ENCODE measurements around the gene GDA.

Gene GDA

GRCh38 chr9:72149231-72149975, at the start of gene GDA:
Gene GDA (plus strand): TSS chr9:72149440. CDS start chr9:72149560, 120 bp downstream.
- Mint-ChIP-seq H3K9me3 (peaks cover 4% of the 10 kb centered on the region), H3K27me3 (peaks cover 39% of the 10 kb centered on the region), H3K27ac (no peak within 1 kb of the TSS), H3K36me3 (ENCODE audit: low read depth) (no peaks in the 10 kb centered on the region), H3K4me3 (no peak within 1 kb of the TSS), H3K4me1 (ENCODE audit: low read depth) (peaks cover 8% of the 10 kb centered on the region)

GRCh38 chr9:72102520-72102919, 46.7 kb upstream of the GDA start:
- H3K36me3 Mint-ChIP-seq (ENCODE audit: low read depth): no peaks in the 10 kb centered on the region
- H3K27me3 Mint-ChIP-seq: no peaks in the 10 kb centered on the region
- no peaks in the 10 kb centered on the region for H3K4me1 Mint-ChIP-seq (ENCODE audit: low read depth)
- no peak overlapping the region for H3K4me3 Mint-ChIP-seq
- H3K9me3 Mint-ChIP-seq: no peaks in the 10 kb centered on the region
- no peak overlapping the region for H3K27ac Mint-ChIP-seq

GRCh38 chr9:72113056-72113455, 36.2 kb upstream of the GDA start:
- peaks cover 4% of the 10 kb centered on the region for H3K27me3 Mint-ChIP-seq
- no peaks in the 10 kb centered on the region for H3K36me3 Mint-ChIP-seq (ENCODE audit: low read depth)
- H3K4me3 Mint-ChIP-seq: no peak overlapping the region

GRCh38 chr9:72119853-72120252, 29.4 kb upstream of the GDA start:
- peaks cover 4% of the 10 kb centered on the region for H3K27me3 Mint-ChIP-seq
- no peaks in the 10 kb centered on the region for H3K36me3 Mint-ChIP-seq (ENCODE audit: low read depth)
- H3K4me3 Mint-ChIP-seq: no peak overlapping the region
- no peaks in the 10 kb centered on the region for H3K4me1 Mint-ChIP-seq (ENCODE audit: low read depth)
- H3K27ac Mint-ChIP-seq: no peak overlapping the region
- no peaks in the 10 kb centered on the region for H3K9me3 Mint-ChIP-seq

More at GRCh38 chr9:72113056-72113455, 36.2 kb upstream of the GDA start:
- H3K9me3 Mint-ChIP-seq: peaks cover 3% of the 10 kb centered on the region
- H3K27ac Mint-ChIP-seq: no peak overlapping the region
- H3K4me1 Mint-ChIP-seq (ENCODE audit: low read depth): no peaks in the 10 kb centered on the region

GRCh38 chr9:72124947-72125346, 24.3 kb upstream of the GDA start:
- Mint-ChIP-seq H3K27ac (no peak overlapping the region), H3K9me3 (no peaks in the 10 kb centered on the region), H3K4me3 (no peak overlapping the region)

GRCh38 chr9:72127753-72128152, 21.5 kb upstream of the GDA start:
- Mint-ChIP-seq H3K9me3 (no peaks in the 10 kb centered on the region), H3K27me3 (peaks cover 15% of the 10 kb centered on the region), H3K27ac (no peak overlapping the region), H3K4me1 (ENCODE audit: low read depth) (no peaks in the 10 kb centered on the region), H3K36me3 (ENCODE audit: low read depth) (no peaks in the 10 kb centered on the region), H3K4me3 (no peak overlapping the region)

More at GRCh38 chr9:72124947-72125346, 24.3 kb upstream of the GDA start:
- peaks cover 3% of the 10 kb centered on the region for H3K27me3 Mint-ChIP-seq
- H3K36me3 Mint-ChIP-seq (ENCODE audit: low read depth): no peaks in the 10 kb centered on the region
- H3K4me1 Mint-ChIP-seq (ENCODE audit: low read depth): no peaks in the 10 kb centered on the region

GRCh38 chr9:72128526-72128925, 20.7 kb upstream of the GDA start:
- peaks cover 15% of the 10 kb centered on the region for H3K27me3 Mint-ChIP-seq
- no peak overlapping the region for H3K27ac Mint-ChIP-seq
- H3K9me3 Mint-ChIP-seq: no peaks in the 10 kb centered on the region
- H3K4me3 Mint-ChIP-seq: no peak overlapping the region
- no peaks in the 10 kb centered on the region for H3K36me3 Mint-ChIP-seq (ENCODE audit: low read depth)
- no peaks in the 10 kb centered on the region for H3K4me1 Mint-ChIP-seq (ENCODE audit: low read depth)

- H3K9me3 Mint-ChIP-seq: no peaks in the 10 kb centered on the region
- no peaks in the 10 kb centered on the region for H3K4me1 Mint-ChIP-seq (ENCODE audit: low read depth)
- no peaks in the 10 kb centered on the region for H3K36me3 Mint-ChIP-seq (ENCODE audit: low read depth)
- peaks cover 15% of the 10 kb centered on the region for H3K27me3 Mint-ChIP-seq
- no peak overlapping the region for H3K4me3 Mint-ChIP-seq
- H3K27ac Mint-ChIP-seq: no peak overlapping the region
Observed at GRCh38 chr9:72129271-72130156, 19.7 kb upstream of the GDA start.

- Mint-ChIP-seq H3K4me1 (ENCODE audit: low read depth) (no peaks in the 10 kb centered on the region), H3K27ac (no peak overlapping the region), H3K4me3 (no peak overlapping the region), H3K27me3 (peaks cover 15% of the 10 kb centered on the region), H3K36me3 (ENCODE audit: low read depth) (no peaks in the 10 kb centered on the region), H3K9me3 (no peaks in the 10 kb centered on the region)
Observed at GRCh38 chr9:72130321-72130720, 18.9 kb upstream of the GDA start.

- Mint-ChIP-seq H3K4me3 (no peak overlapping the region), H3K9me3 (no peaks in the 10 kb centered on the region), H3K27me3 (peaks cover 14% of the 10 kb centered on the region), H3K27ac (no peak overlapping the region), H3K36me3 (ENCODE audit: low read depth) (no peaks in the 10 kb centered on the region), H3K4me1 (ENCODE audit: low read depth) (no peaks in the 10 kb centered on the region)
Observed at GRCh38 chr9:72131206-72131605, 18.0 kb upstream of the GDA start.

- H3K27me3 Mint-ChIP-seq: peaks cover 12% of the 10 kb centered on the region
- H3K4me3 Mint-ChIP-seq: no peak overlapping the region
- H3K36me3 Mint-ChIP-seq (ENCODE audit: low read depth): no peaks in the 10 kb centered on the region
- H3K4me1 Mint-ChIP-seq (ENCODE audit: low read depth): no peaks in the 10 kb centered on the region
- no peak overlapping the region for H3K27ac Mint-ChIP-seq
- H3K9me3 Mint-ChIP-seq: no peaks in the 10 kb centered on the region
Observed at GRCh38 chr9:72132052-72132451, 17.2 kb upstream of the GDA start.

- Mint-ChIP-seq H3K27ac (no peak overlapping the region), H3K36me3 (ENCODE audit: low read depth) (no peaks in the 10 kb centered on the region), H3K9me3 (no peaks in the 10 kb centered on the region), H3K27me3 (peaks cover 15% of the 10 kb centered on the region), H3K4me3 (no peak overlapping the region), H3K4me1 (ENCODE audit: low read depth) (no peaks in the 10 kb centered on the region)
Observed at GRCh38 chr9:72133365-72134035, 15.7 kb upstream of the GDA start.

- H3K4me1 Mint-ChIP-seq (ENCODE audit: low read depth): no peaks in the 10 kb centered on the region
- H3K4me3 Mint-ChIP-seq: no peak overlapping the region
- H3K27ac Mint-ChIP-seq: no peak overlapping the region
- H3K27me3 Mint-ChIP-seq: peaks cover 22% of the 10 kb centered on the region
- H3K36me3 Mint-ChIP-seq (ENCODE audit: low read depth): no peaks in the 10 kb centered on the region
- H3K9me3 Mint-ChIP-seq: no peaks in the 10 kb centered on the region
Observed at GRCh38 chr9:72134801-72135200, 14.4 kb upstream of the GDA start.

- peaks cover 24% of the 10 kb centered on the region for H3K27me3 Mint-ChIP-seq
- no peaks in the 10 kb centered on the region for H3K4me1 Mint-ChIP-seq (ENCODE audit: low read depth)
- H3K9me3 Mint-ChIP-seq: no peaks in the 10 kb centered on the region
- no peak overlapping the region for H3K4me3 Mint-ChIP-seq
- no peak overlapping the region for H3K27ac Mint-ChIP-seq
- H3K36me3 Mint-ChIP-seq (ENCODE audit: low read depth): no peaks in the 10 kb centered on the region
Observed at GRCh38 chr9:72137697-72138365, 11.4 kb upstream of the GDA start.
